Liver (tissue), 9 donors: ENCODE data around the gene UBTD2. TPM values are rescaled to one million over a fixed set of nuclear protein-coding genes. Genes with fewer than 3 reads are reported as not detected.

ENCODE experiments used
- DNase-seq: peaks from one replicate; pipeline ENCODE4 v3.0.0-alpha.2; 2017; ENCODE audit warnings: low spot score
- H3K27ac ChIP-seq, 2 donors: one replicate each; pipeline ENCODE4 v1.7.0; 2013; ENCODE audit warnings: inconsistent platforms in 2 of 2, low read length in 2 of 2, control low read depth in 1 of 2, low read depth in 1 of 2, mild to moderate bottlenecking in 1 of 2
- H3K27me3 ChIP-seq, 4 donors: one replicate each; pipeline versions ENCODE4 v1.6.1 to v1.7.0; 2013; ENCODE audit warnings: low read length in 3 of 4, inconsistent platforms in 1 of 4, mild to moderate bottlenecking in 1 of 4, moderate library complexity in 1 of 4; ENCODE audit not compliant: control insufficient read depth in 4 of 4, insufficient read depth in 4 of 4
- H3K36me3 ChIP-seq, 4 donors: one replicate each; pipeline versions ENCODE4 v1.6.1 to v1.7.0; 2013; ENCODE audit warnings: low read length in 3 of 4, mild to moderate bottlenecking in 3 of 4, low read depth in 1 of 4, moderate library complexity in 1 of 4; ENCODE audit not compliant: control insufficient read depth in 4 of 4, insufficient read depth in 3 of 4
- H3K4me1 ChIP-seq, 4 donors: one replicate each; pipeline versions ENCODE4 v1.6.1 to v1.7.0; 2013; ENCODE audit warnings: low read length in 3 of 4, mild to moderate bottlenecking in 3 of 4, moderate library complexity in 1 of 4; ENCODE audit not compliant: control insufficient read depth in 4 of 4, insufficient read depth in 4 of 4
- H3K4me3 ChIP-seq, 3 donors: one replicate each; pipeline versions ENCODE4 v1.6.1 to v1.7.0; 2013; ENCODE audit warnings: low read length in 3 of 3, control low read depth in 1 of 3, low read depth in 1 of 3, mild to moderate bottlenecking in 1 of 3
- H3K9ac ChIP-seq, 2 donors: one replicate each; pipeline ENCODE4 v1.7.0; 2013; ENCODE audit warnings: low read length in 2 of 2, mild to moderate bottlenecking in 2 of 2, moderate library complexity in 2 of 2, control low read depth in 1 of 2, low read depth in 1 of 2
- H3K9me3 ChIP-seq, 4 donors: one replicate each; pipeline versions ENCODE4 v1.6.1 to v1.7.0; 2013; ENCODE audit warnings: low read length in 3 of 4; ENCODE audit not compliant: control insufficient read depth in 4 of 4
- ATF3 ChIP-seq: IDR thresholded peaks from 2 replicates; pipeline ENCODE4 v1.6.1; 2016; ENCODE audit warnings: antibody characterized with exemption
- CTCF ChIP-seq: fragments of 150-350 bp; IDR thresholded peaks from 2 replicates; pipeline ENCODE4 v1.5.1; 2017; ENCODE audit warnings: improper control_type of control experiment, low read depth, low read length; ENCODE audit not compliant: missing input control
- EGR1 ChIP-seq, 2 donors: IDR thresholded peaks; 2 replicates each; pipeline ENCODE4 v1.6.1; 2016 to 2018; ENCODE audit warnings: antibody characterized with exemption in 2 of 2, low read depth in 2 of 2
- FOXA1 ChIP-seq: IDR thresholded peaks from 2 replicates; pipeline ENCODE4 v1.6.1; 2016; ENCODE audit warnings: antibody characterized with exemption
- FOXA2 ChIP-seq: IDR thresholded peaks from 2 replicates; pipeline ENCODE4 v1.6.1; 2016; ENCODE audit warnings: antibody characterized with exemption
- JUND ChIP-seq, 2 donors: IDR thresholded peaks; 2 replicates each; pipeline ENCODE4 v1.6.1; 2016; ENCODE audit warnings: antibody characterized with exemption in 2 of 2
- MAX ChIP-seq: IDR thresholded peaks from 2 replicates; pipeline ENCODE4 v1.6.1; 2016; ENCODE audit warnings: antibody characterized with exemption
- NR2F2 ChIP-seq: IDR thresholded peaks from 2 replicates; pipeline ENCODE4 v1.6.1; 2016; ENCODE audit warnings: antibody characterized with exemption
- RAD21 ChIP-seq, 2 donors: IDR thresholded peaks; 2 replicates each; pipeline ENCODE4 v1.6.1; 2016; ENCODE audit warnings: antibody characterized with exemption in 2 of 2, mild to moderate bottlenecking in 2 of 2
- REST ChIP-seq: IDR thresholded peaks from 2 replicates; pipeline ENCODE4 v1.6.1; 2016; ENCODE audit warnings: antibody characterized with exemption, mild to moderate bottlenecking
- RXRA ChIP-seq, 2 donors: IDR thresholded peaks; 2 replicates each; pipeline ENCODE4 v1.6.1; 2017 to 2018; ENCODE audit warnings: antibody characterized with exemption in 2 of 2, mild to moderate bottlenecking in 1 of 2
- SP1 ChIP-seq: IDR thresholded peaks from 2 replicates; pipeline ENCODE4 v1.6.1; 2018; ENCODE audit warnings: antibody characterized with exemption, mild to moderate bottlenecking
- TAF1 ChIP-seq: conservative IDR thresholded peaks from 2 replicates; pipeline ENCODE4 v1.6.1; 2016; ENCODE audit warnings: antibody characterized with exemption, mild to moderate bottlenecking
- YY1 ChIP-seq: IDR thresholded peaks from 2 replicates; pipeline ENCODE4 v1.6.1; 2016; ENCODE audit warnings: antibody characterized with exemption, mild to moderate bottlenecking
- ZBTB33 ChIP-seq: IDR thresholded peaks from 2 replicates; pipeline ENCODE4 v1.6.1; 2016; ENCODE audit warnings: antibody characterized with exemption
- WGBS: extraction: QIAGEN DNeasy Blood & Tissue Kit; methylation state at CpG from one replicate; pipeline ENCODE4 v1.1.7; 2013; 5-methylcytosine and 5-hydroxymethylcytosine counted together
- polyA plus RNA-seq, 2 donors: library from polyadenylated mRNA; stranded (reverse) in 1 of 2; unstranded in 1 of 2; fragments of 200-250 nt in 1 of 2; fragments of >200 nt in 1 of 2; fragmentation: Nextera tagmentation in 1 of 2; extraction: Ambion mirVana in 1 of 2; gene quantifications; one replicate each; pipeline versions ENCODE4 v1.2.1 to v1.2.3, GENCODE V29; 2013 to 2015
- total RNA-seq, 2 donors: library from RNA; depleted of rRNA; stranded (reverse); fragments of >200 nt; gene quantifications; one replicate each; pipeline ENCODE4 v1.2.3, GENCODE V29; 2014
- donor health status: healthy.
- donor health status: healthy.
- donor health status: healthy.
- donor health status: healthy.
- donor health status: healthy.

UBTD2 gene
- total and polyA plus RNA-seq, 4 donors: 4.4 to 8.3 (median 6.6) TPM

- Histone ChIP-seq H3K27me3 (no peaks in the 10 kb centered on the region), H3K36me3 (no peaks in the 10 kb centered on the region), H3K27ac (no peak overlapping the region), H3K9ac (no peak overlapping the region), H3K4me3 (no peak overlapping the region), H3K4me1 (no peaks in the 10 kb centered on the region), H3K9me3 (no peaks in the 10 kb centered on the region)
- TF ChIP-seq JUND (IDR thresholded peaks at IDR 0.05) (no peak), FOXA1 (no peak)
- 88% methylated on average over 4 of the region's 4 CpGs for WGBS
- DNase-seq: no peak
These were observed 28.0 kb upstream of the UBTD2 start for GRCh38 chr5:172311605-172312004.

- Histone ChIP-seq H3K27me3 (no peaks in the 10 kb centered on the region), H3K36me3 (no peaks in the 10 kb centered on the region), H3K9ac (no peak overlapping the region), H3K9me3 (no peaks in the 10 kb centered on the region), H3K27ac (no peak overlapping the region), H3K4me1 (no peaks in the 10 kb centered on the region), H3K4me3 (no peak overlapping the region)
- WGBS: 94% methylated on average over 7 of the region's 7 CpGs
- TF ChIP-seq RAD21 (IDR thresholded peaks at IDR 0.05) (no peak), ATF3 (no peak), FOXA1 (no peak), MAX (no peak), YY1 (no peak), EGR1 (IDR thresholded peaks at IDR 0.05; ENCODE audit: low read depth in 2 of 2) (no peak), NR2F2 (no peak), TAF1 (no peak), CTCF (no peak), ZBTB33 (no peak), RXRA (IDR thresholded peaks at IDR 0.05) (no peak)
- DNase-seq: no peak
These were observed 27.5 kb upstream of the UBTD2 start for GRCh38 chr5:172311026-172311425.

GRCh38 chr5:172305380-172305779 lies 21.8 kb upstream of the UBTD2 start:
- no peak for DNase-seq
- Histone ChIP-seq H3K36me3 (no peaks in the 10 kb centered on the region), H3K9ac (no peak overlapping the region), H3K4me1 (peaks cover 0 to 5% (median 0%) of the 10 kb centered on the region in 4 donors), H3K9me3 (peaks cover 0 to 8% (median under 1%) of the 10 kb centered on the region in 4 donors), H3K27me3 (no peaks in the 10 kb centered on the region), H3K4me3 (no peak overlapping the region), H3K27ac (no peak overlapping the region)
- WGBS: 82% methylated on average over 2 of the region's 2 CpGs
- TF ChIP-seq REST (no peak), YY1 (no peak), JUND (IDR thresholded peaks at IDR 0.05) (no peak), EGR1 (IDR thresholded peaks at IDR 0.05; ENCODE audit: low read depth in 2 of 2) (no peak), CTCF (no peak), SP1 (no peak), FOXA2 (no peak), MAX (no peak), ZBTB33 (no peak)
